Testis (tissue), 2 donors: ENCODE results near the gene VOPP1.

ENCODE experiments used
- CTCF ChIP-seq, 3 experiments: fragments of 450-650 bp in 2 of 3; fragments of 200-600 bp in 1 of 3; sonication (generic) in 1 of 3; IDR thresholded peaks; one replicate each; pipeline ENCODE4 v1.5.1; 2016 to 2019; ENCODE audit warnings: antibody characterized with exemption in 3 of 3, mild to moderate bottlenecking in 2 of 3, moderate library complexity in 1 of 3
- POLR2A ChIP-seq: fragments of 450-650 bp; IDR thresholded peaks from one replicate; pipeline ENCODE4 v1.6.1; 2017; ENCODE audit warnings: antibody characterized with exemption, mild to moderate bottlenecking, moderate library complexity

GRCh38 chr7:55520426-55521140, 51.7 kb downstream of the VOPP1 start:
- TF ChIP-seq POLR2A (no peak), CTCF (IDR thresholded peaks at IDR 0.05) (no peak)
